Activated T-cell treated with anti-CD3 and anti-CD28 coated beads for 1 hour (primary cell): Measurements from ENCODE around the gene ABI3BP.

ENCODE experiments used
- DNase-seq: peaks from one replicate; pipeline ENCODE4 v3.0.0-alpha.2; 2020; ENCODE audit warnings: low read depth

The ABI3BP gene

DNA sequence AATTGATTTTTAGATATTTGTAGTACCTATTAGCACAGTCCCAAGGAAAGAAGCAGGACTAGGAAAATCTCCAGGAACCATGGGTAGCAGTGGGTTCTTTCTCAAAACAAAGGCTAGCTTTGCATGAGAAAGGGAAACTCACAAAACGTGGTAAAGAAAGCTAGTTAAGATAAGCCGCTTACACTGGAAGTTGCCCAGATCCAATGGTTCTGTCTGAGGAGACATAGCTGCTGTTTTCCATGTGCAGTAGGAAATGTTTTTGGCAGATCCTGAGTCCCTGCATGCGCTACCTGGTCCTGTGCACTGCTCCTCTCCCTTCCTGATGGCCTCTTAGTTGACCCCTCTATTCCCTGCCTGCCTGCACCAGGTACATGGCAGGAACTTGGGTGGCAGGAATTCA is 223.5 kb downstream of the ABI3BP start:
- DNase-seq = no peak

DNA sequence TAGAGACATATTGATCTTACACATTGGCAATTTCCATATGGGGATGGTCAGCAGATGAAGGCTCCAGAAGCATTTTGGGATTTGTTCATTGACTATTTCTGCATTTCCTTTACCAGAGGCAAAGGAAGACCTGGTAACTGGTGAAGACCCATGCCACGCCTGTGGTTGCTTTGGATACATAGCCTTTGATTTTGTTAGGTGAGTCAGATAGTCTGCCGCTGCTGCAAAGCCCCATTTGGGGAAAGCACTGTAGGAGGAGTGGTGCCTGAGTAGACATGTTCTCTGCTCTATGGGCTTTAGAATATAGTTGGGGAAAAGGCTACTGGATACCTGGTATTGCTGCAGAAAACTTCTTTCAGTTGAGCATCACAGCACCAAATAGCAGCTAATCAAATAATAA is 227.2 kb downstream of the ABI3BP start:
- no peak for DNase-seq

- DNase-seq = no peak
Measured at GRCh38 chr3:100765437-100765975, 227.7 kb downstream of the ABI3BP start.

GRCh38 chr3:100761951-100762350 is 231.3 kb downstream of the ABI3BP start:
- no peak for DNase-seq

DNA sequence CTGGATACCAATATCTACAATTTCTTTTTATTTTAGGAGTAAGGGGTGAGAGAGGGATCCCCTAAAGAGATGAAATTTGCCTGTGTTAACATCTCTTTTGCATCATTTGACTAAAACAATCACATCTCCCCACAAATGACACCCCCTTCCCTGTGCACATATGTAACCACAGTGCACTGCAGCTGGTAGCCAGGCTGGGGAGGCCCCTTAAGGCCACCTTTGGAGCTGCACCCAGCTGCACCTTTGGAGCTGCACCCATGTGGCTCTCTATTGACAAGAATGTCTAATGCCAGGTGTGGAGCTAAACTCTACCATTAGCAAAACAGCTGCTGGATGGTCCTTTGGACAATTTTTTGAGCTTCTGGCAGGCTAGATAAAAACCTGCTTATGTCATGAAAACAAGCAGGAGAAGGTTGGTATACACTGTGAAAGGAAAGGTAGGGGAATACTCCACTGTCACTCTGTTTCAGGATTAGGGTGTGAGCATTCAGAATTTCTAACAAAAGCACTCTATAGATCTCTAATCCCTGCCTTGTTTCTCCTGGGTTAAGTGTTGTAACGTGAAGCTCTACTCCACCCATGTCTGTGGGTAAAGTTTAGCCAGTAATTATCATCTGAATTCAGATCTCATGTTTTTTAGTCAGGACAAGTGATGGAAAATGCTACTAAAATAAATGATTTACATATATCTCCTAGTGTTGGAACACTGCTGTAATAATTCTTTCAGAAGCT is 231.8 kb downstream of the ABI3BP start:
- DNase-seq = no peak

DNA sequence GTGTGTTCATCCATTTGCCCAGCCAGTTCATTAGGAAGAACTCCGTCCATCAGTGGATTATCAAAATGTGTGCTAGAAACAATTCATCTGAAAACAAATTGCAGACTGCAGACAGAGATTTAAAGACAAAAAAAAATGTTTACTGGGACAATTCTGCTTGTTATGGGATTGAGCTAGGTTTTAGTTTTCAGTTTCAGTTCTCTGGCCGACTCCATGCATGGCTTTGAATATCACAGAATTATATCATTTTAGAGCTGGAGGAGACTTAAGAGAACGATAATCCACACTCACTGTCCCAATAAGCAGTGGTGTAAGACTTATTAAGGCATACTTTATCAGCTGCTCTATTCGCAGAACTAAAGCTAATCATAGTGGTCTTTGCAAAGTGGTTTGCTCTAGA is 232.8 kb downstream of the ABI3BP start:
- no peak for DNase-seq

DNA sequence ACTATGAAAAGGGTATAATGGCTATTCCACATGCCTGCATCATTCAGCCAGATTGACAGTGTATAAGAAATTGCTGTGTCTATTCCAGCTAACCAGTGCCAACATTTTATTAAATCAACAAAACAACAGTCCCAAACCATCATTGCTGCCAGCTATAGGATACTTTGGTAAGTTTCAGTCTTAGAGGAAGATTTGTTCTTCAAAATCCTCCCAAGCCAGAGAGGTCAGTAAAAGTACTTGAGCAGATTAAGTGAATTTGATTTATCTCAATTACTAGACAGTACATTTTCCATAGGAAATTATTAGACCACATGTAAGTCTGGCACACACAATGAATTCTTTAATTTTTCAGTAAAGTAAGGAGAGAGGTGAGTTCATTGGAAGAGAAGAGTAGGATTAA is 233.3 kb downstream of the ABI3BP start:
- DNase-seq = no peak

DNA sequence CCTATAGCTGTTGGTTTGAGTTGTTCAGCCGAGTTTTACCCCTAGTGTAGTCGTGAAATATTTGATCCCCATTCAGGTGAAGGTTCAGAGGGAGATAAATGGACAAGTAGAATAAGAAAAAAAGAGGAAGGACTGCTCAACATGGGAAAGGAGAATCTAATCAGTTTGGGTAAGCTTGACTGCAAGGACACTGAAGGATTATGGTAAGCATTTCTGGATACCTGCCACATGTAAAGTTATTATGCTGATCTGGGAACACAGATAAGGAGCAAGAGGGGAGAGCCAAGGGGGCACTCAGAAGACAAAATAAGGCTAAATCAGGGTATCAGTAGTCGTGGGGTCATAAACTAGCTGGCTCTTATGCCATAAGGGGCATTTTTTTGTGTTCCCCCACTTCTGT is 234.1 kb downstream of the ABI3BP start:
- no peak for DNase-seq

DNA sequence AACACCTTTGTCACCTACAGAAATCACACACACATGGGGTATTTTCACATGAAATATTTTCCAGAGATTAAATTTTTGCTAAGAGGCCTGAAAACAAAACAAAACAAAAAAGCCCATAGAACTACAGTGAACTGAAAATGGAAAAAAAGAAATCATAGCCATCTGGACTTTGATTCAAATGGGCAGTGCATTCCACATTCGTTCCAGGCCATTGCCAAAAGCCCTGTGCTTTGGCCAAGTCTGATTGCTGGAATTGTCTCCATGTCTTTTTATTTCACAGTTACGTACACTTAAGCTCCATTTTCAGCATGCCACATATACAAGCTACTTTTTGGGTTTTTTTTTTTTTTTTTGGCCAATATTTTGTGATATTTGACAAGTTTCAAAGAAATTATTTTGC is 236.8 kb downstream of the ABI3BP start:
- no peak for DNase-seq

- DNase-seq = no peak
Measured at GRCh38 chr3:100754563-100755334, 238.5 kb downstream of the ABI3BP start.

DNA sequence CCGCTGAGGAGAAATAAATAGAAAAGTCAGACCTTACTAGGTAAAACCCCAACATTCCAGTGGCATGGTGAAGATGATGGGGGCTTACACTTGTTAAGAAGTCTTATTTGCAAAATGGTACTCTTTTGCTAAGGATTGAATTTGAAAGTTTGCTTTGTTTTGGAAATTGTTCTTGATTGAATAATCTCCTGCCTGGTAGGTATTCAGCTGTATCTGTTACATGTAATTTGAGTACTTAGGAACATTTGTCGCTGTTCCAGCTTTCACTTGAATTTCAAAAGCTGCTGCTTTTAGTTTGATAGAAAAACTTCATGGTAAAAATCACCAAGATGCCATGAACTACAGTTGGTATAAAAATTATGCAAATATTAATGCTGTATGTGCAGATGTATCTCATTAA is 239.4 kb downstream of the ABI3BP start:
- no peak for DNase-seq

DNA sequence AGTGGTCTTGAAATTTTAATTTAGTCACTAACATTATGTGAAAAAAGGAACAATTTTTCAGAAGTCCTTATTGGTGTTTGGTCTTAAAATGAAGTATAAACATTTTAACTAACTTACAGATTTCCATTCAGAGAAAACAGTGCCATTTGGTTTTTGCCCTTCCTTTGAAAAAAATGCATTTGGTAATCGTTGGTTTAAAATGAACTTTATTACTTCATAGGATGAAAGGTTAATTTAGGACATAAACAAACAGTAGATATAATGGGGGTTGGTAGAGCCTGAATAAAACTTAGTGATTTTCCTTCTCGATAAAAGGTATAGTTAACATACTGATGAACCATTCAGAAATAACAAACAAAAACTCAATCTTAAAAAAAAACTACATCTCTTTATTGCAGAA is 244.3 kb downstream of the ABI3BP start:
- no peak for DNase-seq

DNA sequence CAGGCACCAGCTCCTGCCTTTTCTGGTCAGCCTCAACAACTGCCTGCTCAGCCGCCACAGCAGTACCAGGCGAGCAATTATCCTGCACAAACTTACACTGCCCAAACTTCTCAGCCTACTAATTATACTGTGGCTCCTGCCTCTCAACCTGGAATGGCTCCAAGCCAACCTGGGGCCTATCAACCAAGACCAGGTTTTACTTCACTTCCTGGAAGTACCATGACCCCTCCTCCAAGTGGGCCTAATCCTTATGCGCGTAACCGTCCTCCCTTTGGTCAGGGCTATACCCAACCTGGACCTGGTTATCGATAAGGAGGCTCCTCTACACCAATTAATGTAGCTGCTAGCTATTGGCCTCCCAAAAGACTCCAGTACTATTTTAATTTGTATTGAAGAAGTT is 245.0 kb downstream of the ABI3BP start:
- no peak for DNase-seq

DNA sequence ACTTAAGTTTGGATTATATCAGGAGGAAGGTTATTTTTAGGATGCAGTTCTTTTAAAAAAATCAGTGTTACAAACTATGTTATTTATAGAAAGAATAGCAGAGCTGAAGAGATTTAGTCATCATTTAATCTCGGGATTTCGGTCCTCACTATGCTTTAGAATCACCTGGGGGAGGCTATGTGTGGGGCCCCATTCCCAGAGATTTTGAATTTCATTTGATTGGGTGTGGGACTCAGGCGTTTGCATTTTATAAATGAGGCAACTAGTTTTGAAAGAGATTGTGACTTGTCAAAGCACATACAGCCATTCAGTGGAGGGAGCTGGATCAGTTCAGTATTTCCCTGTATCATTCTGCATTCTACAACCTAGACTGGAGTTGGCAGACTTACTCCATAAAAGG is 247.1 kb downstream of the ABI3BP start:
- no peak for DNase-seq

DNA sequence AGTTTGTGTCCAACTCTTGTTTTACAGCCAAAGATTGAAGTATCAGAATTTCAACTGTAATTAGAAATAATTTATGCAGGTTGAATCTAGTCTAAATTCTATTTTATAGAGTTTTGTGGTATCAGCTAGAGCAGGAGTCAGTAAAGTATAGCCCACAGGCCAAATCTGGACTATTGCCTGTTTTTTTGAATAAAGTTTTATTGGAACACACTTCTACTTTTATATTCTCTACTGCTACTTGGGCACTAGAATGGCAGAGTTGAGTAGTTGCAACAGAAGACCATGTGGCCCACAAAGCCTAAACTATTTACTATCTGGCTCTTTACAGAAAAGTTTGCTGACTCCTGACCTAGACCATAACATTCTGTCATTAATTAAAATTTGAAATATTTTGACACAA is 247.6 kb downstream of the ABI3BP start:
- DNase-seq = no peak

DNA sequence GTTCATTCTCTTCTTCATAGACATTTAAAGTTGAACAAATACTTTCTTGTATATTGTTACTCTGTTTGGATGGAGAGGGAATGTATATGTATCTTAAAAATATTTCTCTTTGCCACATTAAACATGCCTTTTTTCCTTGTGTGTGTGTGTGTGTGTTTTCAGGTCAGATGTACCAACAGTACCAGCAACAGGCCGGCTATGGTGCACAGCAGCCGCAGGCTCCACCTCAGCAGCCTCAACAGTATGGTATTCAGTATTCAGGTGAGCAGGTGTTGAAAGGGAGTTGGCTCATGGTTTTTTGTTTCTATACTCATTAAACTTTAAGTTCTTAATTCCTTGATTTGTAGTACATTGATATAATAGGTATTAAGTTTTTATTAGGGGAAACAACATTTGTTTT is 248.6 kb downstream of the ABI3BP start:
- no peak for DNase-seq

DNA sequence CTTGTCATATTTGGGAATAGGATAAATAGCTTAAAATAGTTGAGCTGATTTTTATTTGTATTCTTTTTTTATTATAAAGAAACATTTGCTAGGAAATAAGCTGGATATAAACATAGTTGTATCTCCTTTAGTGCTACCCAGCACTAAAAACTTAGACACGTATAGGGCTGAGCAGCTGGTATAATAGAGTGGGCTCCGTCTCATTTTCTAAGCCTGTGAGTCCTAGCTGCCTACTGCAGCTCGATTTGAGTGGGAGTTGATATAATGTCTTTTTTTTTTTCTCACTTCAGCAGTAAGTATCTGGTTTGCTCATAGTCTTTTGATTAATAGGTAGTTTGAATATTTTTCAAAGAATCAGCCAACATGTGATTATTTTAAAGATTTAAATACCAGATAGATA is 249.7 kb downstream of the ABI3BP start:
- DNase-seq = no peak

DNA sequence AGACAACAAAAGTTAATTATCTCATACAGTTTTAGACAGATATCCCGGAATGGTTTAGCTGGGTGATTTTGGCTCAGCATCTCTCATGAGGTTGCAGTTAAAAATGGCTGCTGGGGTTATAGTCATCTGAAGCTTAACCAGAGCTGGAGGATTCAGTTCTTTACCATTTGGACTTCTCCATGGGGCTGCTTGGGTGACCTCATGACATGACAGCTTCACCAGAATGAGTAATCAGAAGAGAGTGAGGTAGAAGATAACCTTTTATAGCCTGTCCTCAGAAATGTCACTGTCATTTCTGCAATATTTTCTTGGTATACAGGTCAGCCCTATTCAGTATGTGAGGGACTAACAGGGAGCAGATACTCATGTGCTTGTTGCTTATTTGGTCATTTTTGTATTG is 253.0 kb downstream of the ABI3BP start:
- DNase-seq = no peak

DNA sequence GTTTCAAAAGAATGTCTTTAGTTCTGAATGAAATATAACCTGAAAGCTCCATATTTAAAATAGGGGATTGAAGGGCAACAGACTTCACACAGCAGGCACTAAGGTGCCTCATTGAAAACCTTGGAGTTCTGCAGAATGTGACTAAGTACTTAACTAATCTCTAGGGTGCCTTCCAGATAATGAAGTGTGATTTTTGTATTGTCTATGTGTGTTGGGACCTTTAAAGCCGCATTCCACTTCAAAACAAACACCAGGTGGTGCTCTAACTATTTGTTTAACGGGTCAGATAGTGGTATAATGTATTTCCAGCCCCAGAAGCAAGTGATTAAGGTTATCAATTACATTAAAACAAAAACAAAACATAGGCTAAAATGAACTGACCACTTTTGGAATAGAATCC is 255.9 kb downstream of the ABI3BP start:
- DNase-seq = no peak

- DNase-seq = no peak
Measured at GRCh38 chr3:100732435-100732834, 260.8 kb downstream of the ABI3BP start.

DNA sequence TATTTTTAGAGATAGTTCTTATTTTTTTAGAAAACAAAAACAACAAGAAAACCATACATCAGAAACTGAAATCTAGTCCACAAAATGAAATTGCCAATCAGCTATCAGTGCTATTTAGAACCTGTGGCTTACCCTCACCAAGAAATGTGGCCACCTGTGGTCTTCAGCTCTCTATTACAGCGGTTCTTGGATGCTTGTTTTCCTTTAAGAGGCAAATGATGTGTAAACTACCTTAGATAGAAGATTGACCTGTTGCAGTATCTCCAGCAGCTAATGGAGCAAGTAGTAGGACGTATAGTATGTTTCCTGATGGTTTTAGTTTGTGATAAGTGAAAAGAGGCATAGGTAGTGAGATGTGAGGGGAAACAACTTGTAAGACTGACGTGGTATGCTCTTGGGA is 262.7 kb downstream of the ABI3BP start:
- no peak for DNase-seq

GRCh38 chr3:100726706-100727105 is 266.5 kb downstream of the ABI3BP start:
- no peak for DNase-seq

GRCh38 chr3:100725935-100726513 is 267.2 kb downstream of the ABI3BP start:
- no peak for DNase-seq
